NB4 (cell line): Measurements from ENCODE around the gene NAV1.

Source experiments
- DNase-seq: peaks from one replicate; pipeline ENCODE4 v3.0.0; 2010; ENCODE audit warnings: low read depth
- H3K4me3 ChIP-seq: one replicate; pipeline ENCODE4 v1.5.1; 2011; ENCODE audit warnings: mild to moderate bottlenecking, low read depth, low read length, moderate library complexity
- CTCF ChIP-seq: IDR thresholded peaks from one replicate; pipeline ENCODE4 v1.5.1; 2012; ENCODE audit warnings: low read depth, low read length
- MAX ChIP-seq: IDR thresholded peaks from 2 replicates; pipeline ENCODE4 v1.6.1; 2011; ENCODE audit warnings: low read depth, low read length
- MYC ChIP-seq: IDR thresholded peaks from 2 replicates; pipeline ENCODE4 v1.6.1; 2011; ENCODE audit warnings: low read depth, low read length
- POLR2A ChIP-seq: IDR thresholded peaks from 2 replicates; pipeline ENCODE4 v1.6.1; 2011; ENCODE audit warnings: mild to moderate bottlenecking; ENCODE audit not compliant: insufficient read length; ENCODE audit errors: extremely low read depth

Gene NAV1

GRCh38 chr1:201560328-201561194, 21.6 kb downstream of the NAV1 start:
- H3K4me3 ChIP-seq: no peak overlapping the region
- DNase-seq: no peak
- no peak for TF ChIP-seq POLR2A
- TF ChIP-seq CTCF: no peak
- no peak for TF ChIP-seq MYC
- no peak for TF ChIP-seq MAX

DNA sequence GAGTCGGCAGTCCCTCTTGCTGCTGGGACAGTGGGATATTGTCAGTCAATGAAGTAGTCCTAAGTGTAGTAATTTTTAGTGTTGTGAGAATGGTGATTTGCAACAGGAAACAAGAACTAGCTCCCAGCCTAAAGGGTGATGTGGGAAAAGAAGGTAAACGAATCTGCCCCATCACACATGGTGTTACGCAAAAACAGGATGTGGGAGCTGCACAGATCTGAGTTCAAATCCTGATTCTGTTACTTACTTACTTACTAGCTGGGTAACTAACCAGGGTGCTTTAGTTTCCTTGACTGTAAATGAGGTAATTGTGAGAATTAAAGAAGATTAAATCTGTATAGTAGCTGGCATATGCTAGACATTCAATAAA, 22.3 kb downstream of the NAV1 start:
- DNase-seq: no peak
- TF ChIP-seq MAX (no peak), MYC (no peak), CTCF (no peak), POLR2A (no peak)
- H3K4me3 ChIP-seq: no peak overlapping the region

- DNase-seq: no peak
- H3K4me3 ChIP-seq: no peak overlapping the region
- TF ChIP-seq MYC (no peak), MAX (no peak), CTCF (no peak), POLR2A (no peak)
Observed at GRCh38 chr1:201561601-201562000, 22.7 kb downstream of the NAV1 start.

GRCh38 chr1:201562257-201562656, 23.3 kb downstream of the NAV1 start:
- DNase-seq: no peak
- no peak overlapping the region for H3K4me3 ChIP-seq
- no peak for TF ChIP-seq MYC
- no peak for TF ChIP-seq POLR2A

GRCh38 chr1:201562659-201563405, 23.9 kb downstream of the NAV1 start:
- no peak overlapping the region for H3K4me3 ChIP-seq

More at GRCh38 chr1:201562659-201563405, 23.9 kb downstream of the NAV1 start:
- no peak for DNase-seq
- no peak for TF ChIP-seq CTCF
